ENCODE data around the gene TRAF3.

The TRAF3 gene

GRCh38 chr14:102738373-102739189 is 38.7 kb upstream of the TRAF3 start:
- Histone ChIP-seq H3K4me3 (no peak overlapping the region), H3K9me3 (peaks cover 5% of the 10 kb centered on the region; the same call in 1 of the 2 replicates), H3K36me3 (replicated peaks) (no peaks in the 10 kb centered on the region), H3K27me3 (ENCODE audit: low read depth) (no peaks in the 10 kb centered on the region), H3K4me1 (no peaks in the 10 kb centered on the region)
- in situ Hi-C loops (cut with MboI; ENCODE audit: low sequenced_read_pairs): no loop called here
- DNase-seq (ENCODE audit: low spot score in 2 of 2): no peak

- H3K9me3 ChIP-seq: peaks cover 5% of the 10 kb centered on the region; the same call in 1 of the 2 replicates
- H3K4me3 ChIP-seq: no peak overlapping the region
- in situ Hi-C loops (cut with MboI; ENCODE audit: low sequenced_read_pairs): no loop called here
- no peak for DNase-seq (ENCODE audit: low spot score in 2 of 2)
- H3K27me3 ChIP-seq (ENCODE audit: low read depth): no peaks in the 10 kb centered on the region
- H3K4me1 ChIP-seq: no peaks in the 10 kb centered on the region
- H3K36me3 ChIP-seq (replicated peaks): no peaks in the 10 kb centered on the region
Observed at GRCh38 chr14:102739190-102739469, 38.1 kb upstream of the TRAF3 start.

GRCh38 chr14:102746634-102747438 is 30.4 kb upstream of the TRAF3 start:
- Histone ChIP-seq H3K4me3 (no peak overlapping the region), H3K9me3 (peaks cover 4% of the 10 kb centered on the region; the same call in 1 of the 2 replicates), H3K27me3 (ENCODE audit: low read depth) (no peaks in the 10 kb centered on the region), H3K36me3 (replicated peaks) (no peaks in the 10 kb centered on the region), H3K4me1 (no peaks in the 10 kb centered on the region)
- in situ Hi-C loops (cut with MboI; ENCODE audit: low sequenced_read_pairs): no loop called here
- DNase-seq (ENCODE audit: low spot score in 2 of 2): no peak

GRCh38 chr14:102748806-102749205 is 28.4 kb upstream of the TRAF3 start:
- in situ Hi-C loops (cut with MboI; ENCODE audit: low sequenced_read_pairs): no loop called here
- Histone ChIP-seq H3K9me3 (no peaks in the 10 kb centered on the region), H3K4me1 (no peaks in the 10 kb centered on the region), H3K36me3 (replicated peaks) (no peaks in the 10 kb centered on the region), H3K4me3 (no peak overlapping the region), H3K27me3 (ENCODE audit: low read depth) (no peaks in the 10 kb centered on the region)
- DNase-seq (ENCODE audit: low spot score in 2 of 2): no peak

- Histone ChIP-seq H3K27me3 (ENCODE audit: low read depth) (no peaks in the 10 kb centered on the region), H3K9me3 (no peaks in the 10 kb centered on the region), H3K4me3 (no peak overlapping the region), H3K4me1 (no peaks in the 10 kb centered on the region), H3K36me3 (replicated peaks) (no peaks in the 10 kb centered on the region)
- in situ Hi-C loops (cut with MboI; ENCODE audit: low sequenced_read_pairs): no loop called here
- DNase-seq (ENCODE audit: low spot score in 2 of 2): no peak
Observed at GRCh38 chr14:102749393-102750305, 27.6 kb upstream of the TRAF3 start.

GRCh38 chr14:102750376-102750775 is 26.9 kb upstream of the TRAF3 start:
- in situ Hi-C loops (cut with MboI; ENCODE audit: low sequenced_read_pairs): no loop called here
- no peak for DNase-seq (ENCODE audit: low spot score in 2 of 2)
- H3K4me3 ChIP-seq: no peak overlapping the region
- H3K4me1 ChIP-seq: no peaks in the 10 kb centered on the region
- H3K36me3 ChIP-seq (replicated peaks): no peaks in the 10 kb centered on the region
- H3K27me3 ChIP-seq (ENCODE audit: low read depth): no peaks in the 10 kb centered on the region
- no peaks in the 10 kb centered on the region for H3K9me3 ChIP-seq

GRCh38 chr14:102751088-102751487 is 26.2 kb upstream of the TRAF3 start:
- Histone ChIP-seq H3K27me3 (ENCODE audit: low read depth) (no peaks in the 10 kb centered on the region), H3K4me3 (no peak overlapping the region), H3K4me1 (no peaks in the 10 kb centered on the region), H3K9me3 (no peaks in the 10 kb centered on the region), H3K36me3 (replicated peaks) (no peaks in the 10 kb centered on the region)
- in situ Hi-C loops (cut with MboI; ENCODE audit: low sequenced_read_pairs): no loop called here
- DNase-seq (ENCODE audit: low spot score in 2 of 2): no peak

GRCh38 chr14:102752239-102752847 is 24.9 kb upstream of the TRAF3 start:
- no peak for DNase-seq (ENCODE audit: low spot score in 2 of 2)
- H3K4me3 ChIP-seq: no peak overlapping the region
- H3K9me3 ChIP-seq: no peaks in the 10 kb centered on the region
- in situ Hi-C loops (cut with MboI; ENCODE audit: low sequenced_read_pairs): no loop called here
- no peaks in the 10 kb centered on the region for H3K27me3 ChIP-seq (ENCODE audit: low read depth)
- no peaks in the 10 kb centered on the region for H3K36me3 ChIP-seq (replicated peaks)
- no peaks in the 10 kb centered on the region for H3K4me1 ChIP-seq

- no peak for DNase-seq (ENCODE audit: low spot score in 2 of 2)
- in situ Hi-C loops (cut with MboI; ENCODE audit: low sequenced_read_pairs): no loop called here
Observed at GRCh38 chr14:102754370-102755262, 22.6 kb upstream of the TRAF3 start.

GRCh38 chr14:102757646-102758045 is 19.6 kb upstream of the TRAF3 start:
- Histone ChIP-seq H3K4me1 (peaks cover 10% of the 10 kb centered on the region), H3K4me3 (no peak overlapping the region), H3K27me3 (ENCODE audit: low read depth) (no peaks in the 10 kb centered on the region), H3K36me3 (replicated peaks) (no peaks in the 10 kb centered on the region), H3K9me3 (no peaks in the 10 kb centered on the region)
- in situ Hi-C loops (cut with MboI; ENCODE audit: low sequenced_read_pairs): no loop called here
- DNase-seq (ENCODE audit: low spot score in 2 of 2): no peak

More at GRCh38 chr14:102754370-102755262, 22.6 kb upstream of the TRAF3 start:
- Histone ChIP-seq H3K4me1 (peaks cover 3% of the 10 kb centered on the region), H3K36me3 (replicated peaks) (no peaks in the 10 kb centered on the region), H3K27me3 (ENCODE audit: low read depth) (no peaks in the 10 kb centered on the region), H3K4me3 (no peak overlapping the region), H3K9me3 (no peaks in the 10 kb centered on the region)

GRCh38 chr14:102758087-102758486 is 19.2 kb upstream of the TRAF3 start:
- H3K36me3 ChIP-seq (replicated peaks): no peaks in the 10 kb centered on the region
- no peaks in the 10 kb centered on the region for H3K9me3 ChIP-seq
- in situ Hi-C loops (cut with MboI; ENCODE audit: low sequenced_read_pairs): no loop called here
- peaks cover 10% of the 10 kb centered on the region for H3K4me1 ChIP-seq
- H3K27me3 ChIP-seq (ENCODE audit: low read depth): no peaks in the 10 kb centered on the region
- DNase-seq (ENCODE audit: low spot score in 2 of 2): no peak
- no peak overlapping the region for H3K4me3 ChIP-seq

GRCh38 chr14:102759456-102760187 is 17.6 kb upstream of the TRAF3 start:
- H3K4me1 ChIP-seq: peaks cover 10% of the 10 kb centered on the region
- no peaks in the 10 kb centered on the region for H3K36me3 ChIP-seq (replicated peaks)
- DNase-seq (ENCODE audit: low spot score in 2 of 2): peak; percentile 77 to 78

More at GRCh38 chr14:102759456-102760187, 17.6 kb upstream of the TRAF3 start:
- H3K27me3 ChIP-seq (ENCODE audit: low read depth): no peaks in the 10 kb centered on the region
- no peaks in the 10 kb centered on the region for H3K9me3 ChIP-seq
- in situ Hi-C loops (cut with MboI; ENCODE audit: low sequenced_read_pairs): no loop called here
- no peak overlapping the region for H3K4me3 ChIP-seq
